Dermis blood vessel endothelial cell (primary cell): ENCODE data around the gene CSNK1G1. TPM values are rescaled to one million over a fixed set of nuclear protein-coding genes. Genes with fewer than 3 reads are reported as not detected.
"Not testable (repeated sequence)": the region's sequence is repeated elsewhere in the genome, so short reads cannot be mapped to it uniquely, and the experiment has no call there.

Experiments
- DNase-seq: peaks from one replicate; pipeline ENCODE4 v3.0.0; 2010
- total RNA-seq: library from RNA; depleted of rRNA; stranded (reverse); fragments of >200 nt; gene quantifications from 2 replicates; pipeline ENCODE4 v1.2.3, GENCODE V29; 2014

Gene CSNK1G1
- total RNA-seq, 1 donor from 2014 or later = 25.9 TPM

DNA sequence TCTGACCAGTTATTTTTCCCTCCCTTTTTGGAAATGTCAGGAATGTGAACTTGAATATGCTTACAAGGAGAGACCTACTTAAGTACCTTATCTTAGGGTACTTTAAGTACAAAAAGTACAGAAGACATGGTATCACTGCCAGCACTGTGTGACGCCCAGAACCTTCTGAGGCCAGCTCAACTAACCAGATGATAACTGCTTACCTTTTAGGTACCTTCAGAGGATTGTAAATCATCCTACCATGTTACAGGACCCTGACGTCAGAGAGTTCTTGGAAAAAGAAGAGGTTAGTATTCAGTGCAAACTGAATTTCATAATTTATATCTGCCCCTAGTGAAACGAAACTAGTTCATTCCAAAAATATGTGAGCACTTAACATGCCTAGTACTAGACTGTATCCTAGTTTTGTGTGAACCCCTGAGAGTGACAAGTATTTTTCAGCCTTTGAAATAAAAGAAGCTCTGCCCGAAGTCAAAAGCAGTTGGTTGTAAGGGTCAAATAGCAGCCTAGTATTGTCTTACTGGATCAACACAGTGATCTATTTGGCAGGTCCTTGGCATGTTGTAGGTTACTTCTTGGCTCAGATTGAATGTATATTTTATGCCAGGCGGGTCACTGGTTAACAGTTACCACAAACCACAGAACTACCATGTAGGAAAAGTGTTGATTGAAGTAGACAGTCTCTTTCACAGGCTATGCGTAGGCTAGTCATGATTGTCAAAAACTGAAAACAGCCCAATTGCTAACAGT, 228.3 kb downstream of the CSNK1G1 start:
- DNase-seq = no peak

DNA sequence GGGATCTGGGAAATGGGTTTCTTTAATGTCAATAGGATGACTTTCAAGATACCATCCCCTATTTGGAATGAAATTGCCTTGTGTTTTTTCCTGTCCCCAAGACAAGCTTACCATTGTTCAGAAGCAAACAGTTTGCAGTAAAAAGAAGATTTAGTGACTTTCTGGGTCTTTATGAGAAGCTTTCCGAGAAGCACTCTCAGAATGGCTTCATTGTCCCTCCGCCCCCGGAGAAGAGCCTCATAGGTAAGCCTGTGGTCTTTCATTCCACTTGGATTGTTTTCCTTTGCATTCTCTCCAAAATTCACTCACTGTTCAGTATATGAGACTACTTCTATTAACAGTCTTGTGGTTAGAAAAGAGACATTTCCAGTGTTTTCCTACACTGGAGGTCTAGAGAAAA, 230.0 kb downstream of the CSNK1G1 start:
- no peak for DNase-seq

DNA sequence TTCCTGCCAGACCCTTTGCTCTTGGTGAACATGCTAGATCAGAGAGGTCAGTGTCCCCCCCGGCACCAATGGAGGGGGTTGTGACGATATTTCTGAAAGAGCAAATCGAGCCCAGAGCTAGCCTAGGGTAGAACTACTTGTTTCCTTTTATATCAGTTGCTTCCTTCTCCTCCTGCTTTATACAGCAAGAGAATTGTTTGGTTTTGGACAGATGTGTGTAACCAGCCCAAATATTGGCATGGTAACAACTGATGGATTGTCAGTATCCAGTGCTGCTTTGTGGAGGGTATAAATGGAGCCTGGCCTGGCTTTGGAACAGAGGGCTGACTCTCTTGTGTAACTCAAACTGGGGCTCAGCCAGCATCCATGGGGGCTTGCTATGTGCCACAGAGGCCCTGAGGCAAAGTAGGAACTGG, 233.0 kb downstream of the CSNK1G1 start:
- DNase-seq = no peak

DNA sequence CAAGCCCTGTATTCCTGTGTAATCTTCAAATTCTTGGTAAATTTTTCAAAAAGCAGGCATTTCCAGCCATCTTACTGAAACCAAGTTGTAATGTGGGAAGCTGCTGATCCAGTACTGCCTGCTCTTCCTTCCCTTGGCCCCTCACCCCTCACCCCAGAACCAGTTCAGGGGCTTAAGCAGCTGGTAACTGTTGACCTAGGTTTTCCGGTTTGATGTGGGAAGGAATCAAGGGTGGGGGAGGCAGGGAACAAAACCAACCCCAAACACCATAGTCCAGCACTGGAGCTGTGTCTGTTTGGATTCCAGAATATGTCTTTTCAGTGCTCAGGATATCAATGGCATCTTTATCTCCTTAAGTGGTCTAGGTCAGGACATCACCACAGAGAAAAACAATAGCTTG, 233.5 kb downstream of the CSNK1G1 start:
- DNase-seq = no peak

DNA sequence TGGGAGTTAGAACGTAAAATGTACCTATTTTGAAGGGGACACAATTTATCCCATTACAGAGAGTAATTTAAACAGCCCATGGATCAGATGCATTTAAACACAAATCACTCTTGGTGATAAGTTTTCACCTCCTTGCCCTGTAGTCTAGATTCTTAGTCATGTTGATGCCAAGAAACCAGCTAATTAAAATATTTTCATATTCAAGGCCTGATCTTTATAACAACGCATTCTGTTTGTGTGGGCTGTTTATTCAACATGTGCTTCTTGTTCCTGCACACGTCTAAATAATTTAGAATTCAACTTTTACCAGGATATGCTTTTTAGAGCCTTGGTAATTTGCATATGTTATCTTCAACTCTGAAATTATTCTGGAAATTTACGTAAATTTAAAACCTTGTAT, 234.4 kb downstream of the CSNK1G1 start:
- no peak for DNase-seq

DNA sequence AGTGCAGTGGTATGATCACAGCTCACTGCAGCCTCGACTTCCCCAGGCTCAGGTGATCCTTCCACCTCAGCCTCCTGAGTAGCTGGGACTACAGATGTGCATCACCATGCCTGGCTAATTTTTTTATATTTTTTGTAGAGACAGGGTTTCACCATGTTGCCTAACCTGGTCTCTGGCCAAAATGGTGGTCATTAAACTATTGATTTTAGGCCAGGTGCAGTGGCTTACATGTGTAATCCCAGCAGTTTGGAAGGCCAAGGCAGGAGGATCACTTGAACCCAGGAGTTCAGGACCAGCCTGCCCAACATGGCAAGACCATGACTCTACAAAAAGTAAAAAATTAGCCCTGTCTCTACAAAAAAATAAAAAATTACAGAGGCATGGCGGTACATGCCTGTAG, 235.7 kb downstream of the CSNK1G1 start:
- not testable (repeated sequence) for DNase-seq

DNA sequence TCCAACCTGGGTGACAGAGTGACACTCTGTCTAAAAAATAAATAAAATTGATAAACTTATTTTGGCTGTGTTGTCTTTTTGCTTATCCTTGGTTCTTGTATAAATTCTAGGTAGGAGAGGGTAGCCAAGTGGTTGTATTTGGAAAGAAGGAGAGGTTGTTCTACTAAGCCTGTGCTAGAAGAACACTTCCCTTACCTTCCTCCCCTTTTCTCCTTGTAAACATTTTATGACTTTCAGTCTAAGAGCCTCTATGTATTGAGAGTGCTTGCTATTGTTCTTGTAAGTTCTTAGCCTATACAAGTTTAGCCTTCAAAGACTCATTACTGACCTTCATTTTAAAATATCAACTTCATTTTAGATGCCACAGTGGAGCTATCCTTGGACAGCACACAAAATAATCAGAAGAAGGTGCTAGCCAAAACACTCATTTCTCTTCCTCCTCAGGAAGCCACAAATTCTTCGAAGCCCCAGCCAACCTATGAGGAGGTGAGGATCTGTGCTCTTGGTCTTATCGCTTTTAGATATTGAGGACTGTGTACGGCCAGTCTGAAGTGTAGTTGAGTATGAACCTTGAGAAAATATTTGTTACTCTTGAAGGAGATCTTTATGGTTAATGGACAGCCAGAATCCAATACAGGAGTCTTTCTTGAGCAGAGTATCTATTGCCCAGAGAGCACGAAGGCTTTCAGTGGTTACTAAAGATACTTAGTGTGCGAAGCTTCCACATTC, 238.1 kb downstream of the CSNK1G1 start:
- DNase-seq = no peak

Other genes with a start within 250 kb of the CSNK1G1 start
- gene SNX22, start 204.4 kb downstream of the CSNK1G1 start, total RNA-seq = 0.23 and 0.34 TPM in 2 replicates
- gene PPIB, start 193.2 kb downstream of the CSNK1G1 start, total RNA-seq = 815 and 1,069 TPM in 2 replicates
- gene PCLAF, start 25.3 kb upstream of the CSNK1G1 start, total RNA-seq = 13.4 and 31.2 TPM in 2 replicates
- 10.7 and 13.9 TPM in 2 replicates for gene TRIP4, start 31.7 kb upstream of the CSNK1G1 start, total RNA-seq
- gene ZNF609, start 104.4 kb upstream of the CSNK1G1 start, total RNA-seq = 28.8 and 35.7 TPM in 2 replicates